GM19023 (cell line): ENCODE data around the gene AMER2.
A peak's percentile ranks its signal among the peaks of the same experiment; 100 is the strongest.
"Not testable (repeated sequence)": the region's sequence is repeated elsewhere in the genome, so short reads cannot be mapped to it uniquely, and the experiment has no call there.

Experiments used
- ATAC-seq: cut with Tn5 transposase; IDR thresholded peaks from one replicate; pipeline ENCODE4 v1.9.1; 2021; ENCODE audit warnings: mild to moderate bottlenecking, moderate library complexity; ENCODE audit not compliant: unreplicated experiment

Gene AMER2

GRCh38 chr13:25181597-25181996, 9.5 kb upstream of the AMER2 start:
- peak; percentile 38 for ATAC-seq

- peak; percentile 75 for ATAC-seq
Measured at GRCh38 chr13:25180775-25181537, 8.9 kb upstream of the AMER2 start.

GRCh38 chr13:25179832-25180774, 8.0 kb upstream of the AMER2 start:
- ATAC-seq = no peak

GRCh38 chr13:25179011-25179410, 6.9 kb upstream of the AMER2 start:
- ATAC-seq = no peak

- no peak for ATAC-seq
Measured at GRCh38 chr13:25178070-25178469, 6.0 kb upstream of the AMER2 start.

GRCh38 chr13:25177636-25178035, 5.5 kb upstream of the AMER2 start:
- ATAC-seq = no peak

- no peak for ATAC-seq
Measured at GRCh38 chr13:25177012-25177411, 4.9 kb upstream of the AMER2 start.

GRCh38 chr13:25175431-25175830, 3.3 kb upstream of the AMER2 start:
- ATAC-seq = no peak

- no peak for ATAC-seq
Measured at GRCh38 chr13:25175026-25175425, 2.9 kb upstream of the AMER2 start.

GRCh38 chr13:25174304-25174703, 2.2 kb upstream of the AMER2 start:
- no peak for ATAC-seq

GRCh38 chr13:25172303-25172630, 179 bp upstream of the AMER2 start:
- no peak for ATAC-seq

- ATAC-seq = no peak
Measured at GRCh38 chr13:25171170-25171516, 945 bp downstream of the AMER2 start.

GRCh38 chr13:25170554-25171111, 1.5 kb downstream of the AMER2 start:
- ATAC-seq = no peak

- no peak for ATAC-seq
Measured at GRCh38 chr13:25169951-25170553, 2.0 kb downstream of the AMER2 start.

GRCh38 chr13:25169356-25169755, 2.7 kb downstream of the AMER2 start:
- ATAC-seq = no peak

- ATAC-seq = no peak
Measured at GRCh38 chr13:25168790-25169189, 3.3 kb downstream of the AMER2 start.

- no peak for ATAC-seq
Measured at GRCh38 chr13:25167382-25168174, 4.5 kb downstream of the AMER2 start.

- no peak for ATAC-seq
Measured at GRCh38 chr13:25166306-25166705, 5.8 kb downstream of the AMER2 start.

- no peak for ATAC-seq
Measured at GRCh38 chr13:25165663-25166062, 6.4 kb downstream of the AMER2 start.

GRCh38 chr13:25165163-25165562, 6.9 kb downstream of the AMER2 start:
- not testable (repeated sequence) for ATAC-seq

- no peak for ATAC-seq
Measured at GRCh38 chr13:25157681-25158080, 14.4 kb downstream of the AMER2 start.
